SIG-M5 treated with dmso at 0.1 percent for 504 hours (cell line): ENCODE data around the gene TM9SF2.

Experiments used
- DNase-seq: peaks from one replicate; lab custom pipeline; 2025; ENCODE audit not compliant: unreplicated experiment; lab: John Stamatoyannopoulos, UW

Gene TM9SF2

GRCh38 chr13:99495466-99496183 lies 5.6 kb upstream of the TM9SF2 start:
- no peak for DNase-seq

- DNase-seq, result peak; percentile 59
Measured at GRCh38 chr13:99496184-99497142, 4.8 kb upstream of the TM9SF2 start.

GRCh38 chr13:99498171-99499161 lies 2.8 kb upstream of the TM9SF2 start:
- peak; percentile 96 for DNase-seq

- DNase-seq, result no peak
Measured at GRCh38 chr13:99500839-99501183, 461 bp upstream of the TM9SF2 start.

GRCh38 chr13:99501848-99502301 lies 603 bp downstream of the TM9SF2 start:
- DNase-seq, result peak; percentile 36

GRCh38 chr13:99505814-99506269 lies 4.6 kb downstream of the TM9SF2 start:
- peak; percentile 51 for DNase-seq

GRCh38 chr13:99506634-99507033 lies 5.4 kb downstream of the TM9SF2 start:
- peak; percentile 93 for DNase-seq

GRCh38 chr13:99507054-99507453 lies 5.8 kb downstream of the TM9SF2 start:
- peak; percentile 70 for DNase-seq

GRCh38 chr13:99507551-99507950 lies 6.3 kb downstream of the TM9SF2 start:
- DNase-seq, result no peak

- peak; percentile 64 for DNase-seq
Measured at GRCh38 chr13:99507986-99508385, 6.7 kb downstream of the TM9SF2 start.

- DNase-seq, result no peak
Measured at GRCh38 chr13:99509479-99509878, 8.2 kb downstream of the TM9SF2 start.

- no peak for DNase-seq
Measured at GRCh38 chr13:99514801-99515200, 13.5 kb downstream of the TM9SF2 start.

- DNase-seq, result no peak
Measured at GRCh38 chr13:99516153-99516929, 15.1 kb downstream of the TM9SF2 start.

GRCh38 chr13:99517577-99517976 lies 16.3 kb downstream of the TM9SF2 start:
- no peak for DNase-seq

GRCh38 chr13:99517984-99518383 lies 16.7 kb downstream of the TM9SF2 start:
- DNase-seq, result no peak

- DNase-seq, result no peak
Measured at GRCh38 chr13:99522298-99522697, 21.0 kb downstream of the TM9SF2 start.

- no peak for DNase-seq
Measured at GRCh38 chr13:99523838-99524237, 22.6 kb downstream of the TM9SF2 start.

GRCh38 chr13:99525967-99526366 lies 24.7 kb downstream of the TM9SF2 start:
- DNase-seq, result no peak

GRCh38 chr13:99526549-99526948 lies 25.3 kb downstream of the TM9SF2 start:
- no peak for DNase-seq

- no peak for DNase-seq
Measured at GRCh38 chr13:99527301-99527700, 26.0 kb downstream of the TM9SF2 start.
